ENCODE results near the gene CERK.

CERK gene

GRCh38 chr22:46764779-46765485 is 26.9 kb upstream of the CERK start:
- DNase-seq (ENCODE audit: low read depth in 3 of 3) = no peak

DNA sequence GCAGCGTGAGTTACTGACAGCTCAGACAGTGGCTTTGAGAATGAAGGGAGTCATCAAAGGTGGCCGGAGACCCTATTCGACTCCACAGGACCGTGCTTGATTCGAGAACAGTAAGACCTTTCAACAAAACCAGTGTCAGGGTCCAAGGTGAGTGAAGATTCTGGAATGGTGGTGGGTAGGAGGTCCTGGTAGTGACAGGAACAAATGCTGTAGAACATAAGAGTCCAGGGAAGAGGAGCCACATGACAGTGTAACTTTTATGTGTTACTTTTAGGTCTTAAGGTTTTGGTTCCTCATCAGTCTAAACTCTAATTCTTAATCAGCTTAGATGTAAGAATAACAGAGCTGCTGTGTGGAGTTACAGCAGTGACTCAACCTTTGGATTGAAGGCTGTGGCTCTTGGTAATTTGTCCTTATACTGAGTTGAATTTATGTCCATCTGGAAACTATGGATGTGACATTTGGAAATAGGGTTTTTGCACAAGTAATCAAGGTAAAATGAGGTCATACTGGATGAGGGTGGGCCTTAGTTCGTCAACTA is 26.2 kb upstream of the CERK start:
- DNase-seq (ENCODE audit: low read depth in 3 of 3) = no peak

DNA sequence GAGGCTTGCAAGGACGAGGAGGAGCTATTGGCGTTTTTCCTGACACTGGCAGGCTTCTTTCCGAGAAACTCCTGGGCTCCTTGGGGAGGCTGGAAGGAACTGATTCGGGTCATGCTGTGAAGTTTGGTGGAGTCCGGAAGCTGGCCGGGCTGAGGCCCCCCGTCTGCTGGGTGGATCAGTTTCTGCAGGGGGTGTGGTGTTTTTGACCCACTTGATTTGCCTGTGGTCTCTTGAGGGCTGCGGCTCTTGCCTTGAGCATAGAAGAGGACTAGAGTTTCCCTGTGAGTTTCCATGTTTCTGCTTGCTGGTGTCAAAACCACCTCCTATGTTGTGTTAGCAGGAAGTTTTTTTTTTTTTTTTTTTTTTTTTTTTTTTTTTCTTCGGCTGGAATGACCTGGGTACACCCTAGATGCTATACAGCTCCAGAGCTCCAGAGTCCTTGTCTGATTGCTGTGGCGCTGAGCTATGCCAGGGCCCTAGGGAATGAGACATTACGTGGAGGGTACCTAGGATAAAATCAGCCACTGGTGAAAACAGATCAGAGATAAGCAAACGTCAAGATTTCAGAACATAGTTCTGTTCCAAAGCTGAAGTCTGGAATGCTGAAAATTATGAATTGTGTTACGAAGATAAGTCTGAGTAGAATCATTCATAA is 25.1 kb upstream of the CERK start:
- DNase-seq (ENCODE audit: low read depth in 3 of 3) = no peak

- DNase-seq (ENCODE audit: low read depth in 3 of 3) = peak; percentile 90 to 93 (median 91)
These were observed 24.4 kb upstream of the CERK start, which contains the start of gene TBC1D22A for GRCh38 chr22:46762238-46763050. Gene TBC1D22A (plus strand): TSS chr22:46762650. CDS start chr22:46762787, 137 bp downstream.

DNA sequence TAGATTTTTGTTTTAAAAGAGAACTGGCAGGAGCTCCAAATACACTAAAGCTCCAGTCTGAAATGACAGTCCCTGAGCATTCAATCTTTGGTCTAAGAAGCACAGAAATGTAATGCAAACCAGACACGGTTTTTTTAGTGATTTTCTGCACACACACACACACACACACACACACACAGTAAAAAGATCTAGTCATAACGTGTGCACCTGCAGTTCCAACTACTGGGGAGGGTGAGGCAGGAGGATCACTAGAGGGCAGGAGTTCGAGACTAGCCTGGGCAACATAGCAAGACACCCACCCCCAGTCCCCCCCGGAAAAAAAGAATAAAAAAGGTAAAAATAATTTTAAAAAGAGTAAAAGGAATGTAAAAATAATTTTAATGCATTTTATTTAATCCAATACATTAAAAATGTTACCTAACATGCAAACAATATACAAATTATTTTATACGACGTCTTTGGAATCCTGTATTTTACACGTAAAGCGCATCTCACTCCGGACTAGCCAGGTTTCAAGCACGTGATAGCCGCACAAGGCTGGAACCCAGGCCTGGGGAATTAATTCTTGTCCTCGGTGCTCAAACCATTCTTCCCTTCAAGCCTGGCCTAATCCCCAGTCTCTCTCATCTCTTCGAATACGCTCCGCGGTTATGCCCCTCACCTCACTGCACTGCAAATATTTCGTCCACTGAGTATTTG is 23.6 kb upstream of the CERK start:
- no peak for DNase-seq (ENCODE audit: low read depth in 3 of 3)

- no peak for DNase-seq (ENCODE audit: low read depth in 3 of 3)
These were observed 23.0 kb upstream of the CERK start for GRCh38 chr22:46761017-46761416.

- DNase-seq (ENCODE audit: low read depth in 3 of 3) = no peak
These were observed 20.8 kb upstream of the CERK start for GRCh38 chr22:46758867-46759290.

DNA sequence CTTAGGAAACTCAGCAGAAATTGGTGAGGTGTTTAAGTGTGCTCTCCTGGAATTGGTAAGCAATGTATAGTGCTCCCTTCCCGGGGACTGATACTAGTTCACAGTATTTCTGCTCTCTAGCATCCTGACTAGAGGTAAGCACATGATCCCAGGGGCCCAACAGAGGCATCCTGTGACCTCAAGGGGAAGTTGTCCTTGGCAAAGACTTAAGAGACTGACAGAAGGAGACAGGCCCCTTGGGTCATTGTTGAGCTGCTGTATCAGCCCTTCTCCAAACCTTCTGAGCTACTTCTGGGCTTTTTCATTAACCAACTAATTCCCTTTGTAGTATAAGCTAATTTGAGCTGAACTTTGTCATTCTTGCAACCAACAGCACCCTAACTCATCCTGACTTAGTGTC is 20.1 kb upstream of the CERK start:
- no peak for DNase-seq (ENCODE audit: low read depth in 3 of 3)

- no peak for DNase-seq (ENCODE audit: low read depth in 3 of 3)
These were observed 19.1 kb upstream of the CERK start for GRCh38 chr22:46757104-46757503.

DNA sequence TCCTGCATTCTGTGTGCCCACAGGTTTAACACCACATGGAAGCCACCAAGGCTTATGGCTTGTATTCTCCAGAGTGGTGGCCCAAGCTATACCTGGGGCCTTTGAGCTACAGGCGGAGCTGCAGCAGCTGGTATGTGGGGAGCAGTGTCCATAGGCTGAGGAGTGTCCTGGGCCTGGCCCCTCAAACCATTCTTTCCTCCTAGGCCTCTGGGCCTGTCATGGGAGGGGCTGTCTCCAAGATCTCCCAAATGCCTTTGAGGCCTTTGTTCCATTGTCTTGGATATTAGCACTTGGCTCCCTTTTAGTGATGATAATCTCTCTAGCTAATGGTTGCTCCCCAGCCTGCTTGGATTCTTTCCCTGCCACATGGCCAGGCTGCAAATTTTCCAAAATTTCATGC is 18.0 kb upstream of the CERK start:
- DNase-seq (ENCODE audit: low read depth in 3 of 3) = no peak

DNA sequence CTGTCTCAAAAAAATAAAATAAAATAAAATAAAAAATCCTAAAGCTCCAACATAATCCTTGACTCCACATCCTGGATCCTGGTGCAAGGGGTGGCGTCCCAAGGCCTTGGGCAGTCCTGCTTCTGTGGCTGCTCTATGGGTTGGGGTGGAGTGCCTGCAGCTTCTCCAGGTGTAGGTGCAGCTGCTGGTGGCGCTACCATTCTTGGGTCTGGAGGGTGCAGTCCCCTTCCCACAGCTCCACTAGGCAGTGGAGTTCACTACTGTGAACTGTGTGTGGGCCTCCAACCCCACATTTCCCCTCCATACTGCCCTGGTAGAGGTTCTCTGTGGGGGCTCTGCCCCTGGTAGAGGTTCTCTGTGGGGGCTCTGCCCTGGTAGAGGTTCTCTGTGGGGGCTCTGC is 17.5 kb upstream of the CERK start:
- DNase-seq (ENCODE audit: low read depth in 3 of 3) = no peak

DNA sequence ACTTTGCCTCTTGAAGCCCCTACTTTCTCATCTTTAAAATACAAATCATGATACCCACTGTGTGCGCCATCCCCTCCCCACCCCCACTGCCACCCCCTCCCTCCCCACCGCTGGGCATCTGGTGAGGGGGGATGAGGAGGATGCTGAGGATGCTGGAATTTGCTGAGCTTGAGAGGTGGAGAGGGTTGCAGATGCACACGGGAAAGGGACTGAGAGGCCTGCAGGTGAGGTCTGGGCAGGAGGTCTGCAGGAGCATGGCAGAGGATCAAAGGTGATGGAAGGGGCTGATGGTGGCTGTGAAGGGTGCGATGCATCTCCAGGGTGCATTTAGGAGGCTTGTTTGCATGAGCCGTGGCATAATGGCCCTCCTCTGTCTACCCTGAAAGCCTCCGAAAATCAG is 16.8 kb upstream of the CERK start:
- DNase-seq (ENCODE audit: low read depth in 3 of 3) = no peak

DNA sequence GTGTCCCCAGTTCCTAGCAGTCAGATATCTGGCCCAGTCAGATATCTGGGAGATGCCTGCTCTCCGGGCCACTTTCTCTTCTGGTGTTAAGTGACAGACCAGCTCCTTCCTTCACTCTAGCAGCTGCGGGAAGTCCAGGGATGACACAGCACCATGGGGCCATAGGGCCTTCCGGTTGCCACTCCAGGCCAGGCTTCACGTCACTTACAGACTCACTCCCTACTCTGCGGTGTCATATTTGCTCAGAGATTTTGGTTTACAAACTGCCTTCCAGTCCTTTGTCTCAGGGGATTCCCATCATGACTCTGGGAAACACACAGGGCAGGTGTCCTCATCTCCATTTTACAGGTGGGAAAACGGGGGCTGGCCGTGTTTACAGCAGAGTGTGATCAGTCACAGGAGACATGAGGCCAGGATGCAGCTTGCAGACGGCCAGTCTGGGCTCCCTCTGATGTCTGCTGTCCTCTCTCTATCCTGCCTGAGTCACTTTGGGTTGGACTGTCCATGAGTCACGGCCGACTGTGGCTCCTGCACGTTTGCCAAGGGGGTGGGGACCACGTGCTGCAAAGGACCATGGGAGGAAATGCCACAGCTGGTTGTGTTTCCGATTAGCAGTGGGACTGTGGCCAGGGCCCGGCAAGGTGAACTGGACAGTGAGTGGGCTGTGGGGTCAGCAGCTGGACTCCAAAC is 16.2 kb upstream of the CERK start:
- DNase-seq (ENCODE audit: low read depth in 3 of 3) = no peak

- no peak for DNase-seq (ENCODE audit: low read depth in 3 of 3)
These were observed 15.7 kb upstream of the CERK start for GRCh38 chr22:46753761-46754109.

DNA sequence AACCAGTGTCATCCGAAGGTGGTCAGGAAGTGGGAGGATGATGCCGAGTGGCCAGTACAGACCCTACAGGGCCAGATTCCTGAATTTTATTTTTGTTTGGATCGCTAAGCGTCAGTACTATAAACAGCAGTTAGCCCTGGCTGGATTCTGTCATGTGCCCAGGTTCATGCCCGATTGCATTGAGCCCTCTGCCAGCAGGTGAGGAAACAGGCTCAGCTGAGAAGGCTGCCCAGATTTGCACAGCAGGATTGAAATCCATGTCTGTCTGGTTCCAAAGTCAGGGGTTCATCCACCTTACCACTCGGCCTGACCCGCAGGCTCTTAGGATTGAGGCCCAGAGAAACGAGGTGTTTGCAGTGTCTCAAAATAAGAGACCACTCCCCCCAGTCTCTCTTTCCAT is 15.3 kb upstream of the CERK start:
- no peak for DNase-seq (ENCODE audit: low read depth in 3 of 3)

DNA sequence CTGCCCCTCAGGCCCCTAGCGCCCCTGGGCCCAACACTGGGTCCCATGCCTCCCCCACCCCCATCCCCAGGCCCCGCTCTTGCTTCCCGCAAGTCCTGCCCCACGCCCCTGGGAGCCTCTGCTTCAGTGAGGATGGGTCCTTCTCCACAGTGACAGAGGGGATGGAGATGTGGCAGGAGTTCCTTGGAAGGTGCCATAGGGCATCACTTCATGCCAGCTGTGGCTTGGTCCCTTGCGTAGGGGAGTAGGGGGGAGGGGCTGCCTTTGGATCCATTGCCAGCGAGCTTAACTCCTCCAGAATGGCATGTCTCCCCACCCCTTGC is 14.9 kb upstream of the CERK start:
- DNase-seq (ENCODE audit: low read depth in 3 of 3) = no peak

- DNase-seq (ENCODE audit: low read depth in 3 of 3) = no peak
These were observed 14.4 kb upstream of the CERK start for GRCh38 chr22:46752286-46752987.

- no peak for DNase-seq (ENCODE audit: low read depth in 3 of 3)
These were observed 12.9 kb upstream of the CERK start for GRCh38 chr22:46750863-46751443.

GRCh38 chr22:46750530-46750800 is 12.4 kb upstream of the CERK start:
- DNase-seq (ENCODE audit: low read depth in 3 of 3) = no peak

- DNase-seq (ENCODE audit: low read depth in 3 of 3) = no peak
These were observed 11.9 kb upstream of the CERK start for GRCh38 chr22:46749682-46750529.

All from stimulated activated CD4-positive, alpha-beta T cell treated with anti-CD3 and anti-CD28 coated beads, TNF-alpha, amount 100 ng/mL, for 48 hours (primary cell).